Measurements from ENCODE around the gene SEPTIN12. TPM values are rescaled to one million over a fixed set of nuclear protein-coding genes. Genes with fewer than 3 reads are reported as not detected.

Gene SEPTIN12
- total and polyA plus RNA-seq, 2 donors (not counting 3 experiments of a cell fraction or from before 2014, with no cell fraction given): not detected

DNA sequence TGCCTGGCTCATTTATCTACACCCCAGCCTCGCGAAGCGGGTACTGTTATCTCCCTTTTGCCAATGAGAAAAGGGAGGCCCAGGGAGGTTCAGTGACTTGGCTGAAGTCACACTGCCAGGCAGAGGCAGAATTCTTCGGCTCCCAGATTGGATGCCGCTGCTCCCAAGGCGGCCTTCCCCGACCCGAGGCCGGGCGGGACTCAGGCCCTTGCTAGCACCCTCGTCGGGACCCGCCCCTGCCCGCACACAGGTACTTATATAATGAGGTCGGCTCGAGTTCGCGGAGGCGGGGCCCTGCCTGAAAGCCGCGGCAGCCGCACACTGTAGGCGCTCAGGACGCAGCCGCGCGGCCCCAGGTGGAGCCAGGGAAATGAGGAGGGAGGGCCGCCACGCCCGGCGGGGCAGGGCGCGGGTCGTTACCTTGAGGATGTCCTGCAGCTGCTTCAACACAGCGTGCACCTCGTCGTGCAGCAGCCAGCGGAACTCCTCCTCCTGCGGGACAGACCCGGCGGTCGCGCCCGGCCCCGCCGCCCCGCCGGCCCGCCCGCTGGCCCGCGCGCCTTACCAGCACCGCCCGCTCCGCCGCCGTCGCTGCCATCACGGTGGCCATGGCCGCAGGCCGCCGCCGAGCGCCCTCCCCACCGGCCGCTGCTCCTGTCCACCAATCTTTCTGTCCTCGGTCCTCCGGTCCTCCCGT is 14.0 kb upstream of the SEPTIN12 start, which contains the start of gene ROGDI:
ROGDI (minus strand) TSS at position 672 of the 697 bp plus-strand sequence; CDS start at position 610, 62 bp downstream.
- peak within 1 kb of the TSS; percentile 44 for H3K9ac ChIP-seq (replicated peaks; ENCODE audit: extremely low read depth, insufficient read depth, low read length)
- peaks cover 2 to 7% of the 10 kb centered on the region in 2 experiments for H3K36me3 ChIP-seq (ENCODE audit: control insufficient read depth in 2 of 2, extremely low read depth in 1 of 2, insufficient read depth in 2 of 2, low read length in 2 of 2)
- ChIA-PET POLR2A (interaction anchor here (1.1 to 1.2 kb wide), 2 partner anchors 18 to 34 kb away, joined by 3 read pairs; no protein-coding TSS in a partner anchor), CTCF (interaction anchor here (1.0 kb wide), 2 partner anchors 34 to 154 kb away, joined by 3 read pairs; no protein-coding TSS in a partner anchor)
- no peak within 1 kb of the TSS for H3K27ac ChIP-seq (ENCODE audit: insufficient read depth, low read depth, low read length)
- FAIRE-seq (no peak), DNase-seq (ENCODE audit: low read depth, low spot score) (peak; percentile 46)
- TF ChIP-seq, protein P1, sequence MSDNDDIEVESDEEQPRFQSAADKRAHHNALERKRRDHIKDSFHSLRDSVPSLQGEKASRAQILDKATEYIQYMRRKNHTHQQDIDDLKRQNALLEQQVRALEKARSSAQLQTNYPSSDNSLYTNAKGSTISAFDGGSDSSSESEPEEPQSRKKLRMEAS (IDR thresholded peaks at IDR 0.05; ENCODE audit: insufficient read depth, insufficient read length): no peak
- intact Hi-C loops (cut with micrococcal nuclease) (loop anchor here (1.0 to 2.0 kb wide), 3 partner anchors 34 to 155 kb away; partner anchors contain the start of genes ANKS3 and DNAAF8), dilution Hi-C loops (cut with MboI; ENCODE audit: extremely low pct_ligation_motif_present, low sequenced_read_pairs) (no loop called here)
- no peaks in the 10 kb centered on the region for H3K9me3 ChIP-seq (replicated peaks; ENCODE audit: control insufficient read depth, insufficient read depth, low read length)
- H3K4me3 ChIP-seq (replicated peaks in 1 of 3; ENCODE audit: insufficient read depth in 1 of 3, low read depth in 1 of 3, low read length in 3 of 3): peak within 1 kb of the TSS; percentile 59 to 76 (median 75)
- no TSS peak for BruUV-seq (replicated peaks)
- H3K79me2 ChIP-seq (ENCODE audit: control insufficient read depth, insufficient read depth, low read length): no peaks in the 10 kb centered on the region
- no peaks in the 10 kb centered on the region for H3K27me3 ChIP-seq (ENCODE audit: control insufficient read depth in 2 of 2, insufficient read depth in 2 of 2, low read length in 2 of 2)
- H3K4me2 ChIP-seq (ENCODE audit: insufficient read depth, low read length): peak within 1 kb of the TSS; percentile 74
- no peaks in the 10 kb centered on the region for H4K20me1 ChIP-seq (replicated peaks; ENCODE audit: control insufficient read depth, extremely low read depth, insufficient read depth, low read length)
- H2AFZ ChIP-seq (ENCODE audit: low read depth, low read length): peak within 1 kb of the TSS; percentile 96
- H3K4me1 ChIP-seq (ENCODE audit: control insufficient read depth, extremely low read depth, insufficient read depth, low read length): peaks cover 7% of the 10 kb centered on the region
- no peaks in the 10 kb centered on the region for H3K9me1 ChIP-seq (replicated peaks; ENCODE audit: control insufficient read depth, extremely low read depth, insufficient read depth, low read length)

DNA sequence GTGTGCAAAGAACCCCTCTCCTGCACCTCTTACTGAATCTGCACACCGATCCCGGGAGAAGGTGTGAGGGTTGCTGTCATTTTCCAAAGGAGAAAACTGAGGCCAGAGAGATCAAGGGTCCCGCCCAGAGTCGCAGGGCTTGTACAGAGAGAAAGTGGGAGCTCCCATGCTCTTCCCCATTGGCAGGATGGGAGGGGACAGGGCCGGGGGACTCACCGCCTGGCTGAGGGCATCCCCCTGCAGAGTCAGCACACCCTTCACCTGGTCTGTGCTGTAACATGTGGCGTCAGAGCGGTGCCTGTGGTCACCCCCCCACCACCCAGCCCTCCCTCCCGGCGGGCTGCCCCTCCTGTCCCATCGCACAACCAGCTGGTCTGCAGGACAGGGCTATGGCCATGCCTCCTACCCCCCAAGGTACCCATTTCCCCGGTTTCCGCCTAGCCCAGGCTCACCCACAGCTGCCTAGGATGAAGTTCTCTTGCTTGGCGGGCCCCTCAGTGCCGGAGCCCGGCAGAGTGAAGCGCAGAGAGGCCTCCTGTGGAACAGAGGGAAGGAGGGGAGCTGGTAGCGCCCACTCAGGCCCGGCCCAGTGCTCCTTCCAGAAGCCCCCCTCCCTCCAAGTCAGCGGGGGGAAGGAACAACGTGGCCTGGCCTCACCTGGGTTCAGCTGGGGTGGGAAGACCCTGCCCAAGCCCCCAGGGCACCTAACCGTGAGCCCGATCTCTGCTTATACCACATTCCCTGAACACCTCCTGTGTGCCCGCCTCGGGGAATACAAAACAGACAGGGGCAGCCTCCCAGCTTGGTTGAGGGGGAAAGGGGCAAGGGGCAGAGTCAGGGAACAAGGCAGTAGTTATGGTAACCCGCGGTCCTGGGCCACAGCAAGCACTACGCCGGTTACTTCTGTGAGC is 13.2 kb upstream of the SEPTIN12 start:
- H3K4me3 ChIP-seq (replicated peaks in 1 of 3; ENCODE audit: insufficient read depth in 1 of 3, low read depth in 1 of 3, low read length in 3 of 3): peak overlapping the region; percentile 59 to 76 (median 60)
- CTCF ChIA-PET: interaction anchor here (2.1 kb wide), 1 partner anchor 13 kb away, joined by 5 read pairs; the partner anchor contains the start of gene SEPTIN12
- H3K4me2 ChIP-seq (ENCODE audit: insufficient read depth, low read length): peak overlapping the region; percentile 12
- peaks cover 7% of the 10 kb centered on the region for H3K4me1 ChIP-seq (ENCODE audit: control insufficient read depth, extremely low read depth, insufficient read depth, low read length)
- H3K9me1 ChIP-seq (replicated peaks; ENCODE audit: control insufficient read depth, extremely low read depth, insufficient read depth, low read length): no peaks in the 10 kb centered on the region
- intact Hi-C loops (cut with micrococcal nuclease): no loop called here
- peak overlapping the region; percentile 96 for H2AFZ ChIP-seq (ENCODE audit: low read depth, low read length)
- no peaks in the 10 kb centered on the region for H3K79me2 ChIP-seq (ENCODE audit: control insufficient read depth, insufficient read depth, low read length)
- no peaks in the 10 kb centered on the region for H3K27me3 ChIP-seq (ENCODE audit: control insufficient read depth in 2 of 2, insufficient read depth in 2 of 2, low read length in 2 of 2)
- peaks cover 2 to 7% of the 10 kb centered on the region in 2 experiments for H3K36me3 ChIP-seq (ENCODE audit: control insufficient read depth in 2 of 2, extremely low read depth in 1 of 2, insufficient read depth in 2 of 2, low read length in 2 of 2)
- no peaks in the 10 kb centered on the region for H3K9me3 ChIP-seq (replicated peaks; ENCODE audit: control insufficient read depth, insufficient read depth, low read length)
- no peaks in the 10 kb centered on the region for H4K20me1 ChIP-seq (replicated peaks; ENCODE audit: control insufficient read depth, extremely low read depth, insufficient read depth, low read length)
- dilution Hi-C loops (cut with MboI; ENCODE audit: extremely low pct_ligation_motif_present, low sequenced_read_pairs): no loop called here
- no peak for FAIRE-seq
- DNase-seq (ENCODE audit: low read depth, low spot score): no peak
- TF ChIP-seq EZH2 (IDR thresholded peaks at IDR 0.05; ENCODE audit: borderline replicate concordance, low read depth, low read length, severe bottlenecking) (no peak), JUN (IDR thresholded peaks at IDR 0.05; ENCODE audit: borderline replicate concordance, insufficient read depth, insufficient read length, low read depth) (no peak), GATA2 (IDR thresholded peaks at IDR 0.05; ENCODE audit: insufficient read depth, insufficient read length, low read depth, low read length) (no peak), POLR2AphosphoS5 (IDR thresholded peaks at IDR 0.05; ENCODE audit: insufficient read depth, low read depth, low read length) (no peak), POLR2A (IDR thresholded peaks at IDR 0.05; ENCODE audit: low read depth, low read length) (no peak), FOS (IDR thresholded peaks at IDR 0.05; ENCODE audit: borderline replicate concordance, insufficient read depth, low read length) (no peak), MYC (IDR thresholded peaks at IDR 0.05; ENCODE audit: low read depth, low read length) (no peak)
- TF ChIP-seq, protein P2, sequence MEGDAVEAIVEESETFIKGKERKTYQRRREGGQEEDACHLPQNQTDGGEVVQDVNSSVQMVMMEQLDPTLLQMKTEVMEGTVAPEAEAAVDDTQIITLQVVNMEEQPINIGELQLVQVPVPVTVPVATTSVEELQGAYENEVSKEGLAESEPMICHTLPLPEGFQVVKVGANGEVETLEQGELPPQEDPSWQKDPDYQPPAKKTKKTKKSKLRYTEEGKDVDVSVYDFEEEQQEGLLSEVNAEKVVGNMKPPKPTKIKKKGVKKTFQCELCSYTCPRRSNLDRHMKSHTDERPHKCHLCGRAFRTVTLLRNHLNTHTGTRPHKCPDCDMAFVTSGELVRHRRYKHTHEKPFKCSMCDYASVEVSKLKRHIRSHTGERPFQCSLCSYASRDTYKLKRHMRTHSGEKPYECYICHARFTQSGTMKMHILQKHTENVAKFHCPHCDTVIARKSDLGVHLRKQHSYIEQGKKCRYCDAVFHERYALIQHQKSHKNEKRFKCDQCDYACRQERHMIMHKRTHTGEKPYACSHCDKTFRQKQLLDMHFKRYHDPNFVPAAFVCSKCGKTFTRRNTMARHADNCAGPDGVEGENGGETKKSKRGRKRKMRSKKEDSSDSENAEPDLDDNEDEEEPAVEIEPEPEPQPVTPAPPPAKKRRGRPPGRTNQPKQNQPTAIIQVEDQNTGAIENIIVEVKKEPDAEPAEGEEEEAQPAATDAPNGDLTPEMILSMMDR (IDR thresholded peaks at IDR 0.05; ENCODE audit: extremely low read depth in 1 of 2, insufficient read depth in 1 of 2, low read depth in 1 of 2, low read length in 2 of 2): no peak
- TF ChIP-seq, protein P1 (IDR thresholded peaks at IDR 0.05; ENCODE audit: insufficient read depth, insufficient read length): no peak
- no TSS peak for BruUV-seq (replicated peaks)
- no peak overlapping the region for H3K27ac ChIP-seq (ENCODE audit: insufficient read depth, low read depth, low read length)
- POLR2A ChIA-PET: interaction anchor here (1.1 kb wide), 1 partner anchor 19 kb away, joined by 3 read pairs; no protein-coding TSS in a partner anchor
- H3K9ac ChIP-seq (replicated peaks; ENCODE audit: extremely low read depth, insufficient read depth, low read length): peak overlapping the region; percentile 1

Measured in endothelial cell of umbilical vein (primary cell).